ENCODE data around the gene CPNE5. TPM values are rescaled to one million over a fixed set of nuclear protein-coding genes. Genes with fewer than 3 reads are reported as not detected.

The CPNE5 gene
- total RNA-seq, 1 donor, result 0.18 TPM

DNA sequence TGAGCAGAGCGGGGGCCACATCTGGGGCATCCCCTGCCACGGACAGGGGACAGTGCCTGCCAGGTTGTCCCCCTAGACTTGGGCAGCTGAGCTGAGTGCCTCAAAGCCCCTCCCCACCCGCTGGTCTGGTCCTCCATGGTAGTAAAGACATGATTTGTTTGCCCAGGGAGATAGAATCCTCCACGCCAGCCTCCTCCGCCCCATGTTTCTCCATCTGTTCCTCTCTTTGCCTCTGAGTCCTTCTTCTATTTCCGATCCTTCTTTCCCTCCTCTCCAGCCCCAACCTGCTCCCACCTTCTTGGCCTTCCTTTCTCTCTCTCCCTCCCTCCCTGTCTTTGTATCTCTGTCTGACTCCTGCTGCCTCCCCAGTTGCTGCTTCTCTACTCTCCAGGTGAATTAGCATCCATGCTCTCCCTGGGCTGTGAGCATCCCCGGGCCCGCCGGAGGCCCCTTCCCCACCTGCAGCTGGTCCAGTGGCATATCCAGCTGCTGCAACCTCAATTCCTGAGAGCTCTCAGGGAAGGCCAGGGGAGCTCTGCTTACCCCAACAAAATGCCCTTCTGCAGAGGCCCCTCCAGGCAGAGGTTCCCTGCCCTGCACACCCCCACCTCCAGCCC is 45.8 kb downstream of the CPNE5 start:
- no peak overlapping the region for H3K4me3 ChIP-seq (ENCODE audit: low read depth, low read length)
- TF ChIP-seq, protein P1, sequence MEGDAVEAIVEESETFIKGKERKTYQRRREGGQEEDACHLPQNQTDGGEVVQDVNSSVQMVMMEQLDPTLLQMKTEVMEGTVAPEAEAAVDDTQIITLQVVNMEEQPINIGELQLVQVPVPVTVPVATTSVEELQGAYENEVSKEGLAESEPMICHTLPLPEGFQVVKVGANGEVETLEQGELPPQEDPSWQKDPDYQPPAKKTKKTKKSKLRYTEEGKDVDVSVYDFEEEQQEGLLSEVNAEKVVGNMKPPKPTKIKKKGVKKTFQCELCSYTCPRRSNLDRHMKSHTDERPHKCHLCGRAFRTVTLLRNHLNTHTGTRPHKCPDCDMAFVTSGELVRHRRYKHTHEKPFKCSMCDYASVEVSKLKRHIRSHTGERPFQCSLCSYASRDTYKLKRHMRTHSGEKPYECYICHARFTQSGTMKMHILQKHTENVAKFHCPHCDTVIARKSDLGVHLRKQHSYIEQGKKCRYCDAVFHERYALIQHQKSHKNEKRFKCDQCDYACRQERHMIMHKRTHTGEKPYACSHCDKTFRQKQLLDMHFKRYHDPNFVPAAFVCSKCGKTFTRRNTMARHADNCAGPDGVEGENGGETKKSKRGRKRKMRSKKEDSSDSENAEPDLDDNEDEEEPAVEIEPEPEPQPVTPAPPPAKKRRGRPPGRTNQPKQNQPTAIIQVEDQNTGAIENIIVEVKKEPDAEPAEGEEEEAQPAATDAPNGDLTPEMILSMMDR (IDR thresholded peaks at IDR 0.05; ENCODE audit: insufficient read depth, low read length), result no peak
- no peak for DNase-seq (ENCODE audit: low read depth)

DNA sequence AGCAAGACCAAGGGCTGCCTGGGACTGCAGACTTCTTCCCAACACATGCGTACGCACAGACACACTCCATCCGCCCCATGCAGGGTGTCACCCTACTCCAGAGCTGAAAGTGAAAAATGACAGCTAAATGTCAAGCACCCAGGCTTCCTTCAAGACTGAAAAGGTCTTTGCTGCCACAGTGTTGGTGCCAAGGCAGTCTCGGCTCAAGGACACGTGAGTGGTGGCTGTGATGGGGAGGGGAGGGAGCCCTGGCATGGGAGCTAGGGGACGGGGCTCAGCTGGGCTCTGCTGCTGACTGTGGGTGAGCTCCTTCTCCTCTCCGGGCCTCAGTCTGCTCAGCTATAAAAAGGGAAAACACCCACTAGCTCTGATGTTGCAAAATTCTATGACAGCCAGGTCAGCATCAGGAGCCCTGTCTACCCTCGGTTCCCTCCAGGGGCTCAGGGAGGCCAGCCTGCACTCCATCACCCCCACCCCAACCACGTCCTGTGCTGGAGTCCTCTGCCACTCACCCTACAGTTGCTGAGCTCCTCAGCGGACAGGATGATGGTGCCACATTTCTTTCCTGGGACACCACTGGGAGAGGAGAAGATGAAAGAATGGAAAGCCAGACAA is 47.6 kb downstream of the CPNE5 start:
- no peak overlapping the region for H3K4me3 ChIP-seq (ENCODE audit: low read depth, low read length)
- TF ChIP-seq, protein P1 (IDR thresholded peaks at IDR 0.05; ENCODE audit: insufficient read depth, low read length), result no peak
- no peak for DNase-seq (ENCODE audit: low read depth)

DNA sequence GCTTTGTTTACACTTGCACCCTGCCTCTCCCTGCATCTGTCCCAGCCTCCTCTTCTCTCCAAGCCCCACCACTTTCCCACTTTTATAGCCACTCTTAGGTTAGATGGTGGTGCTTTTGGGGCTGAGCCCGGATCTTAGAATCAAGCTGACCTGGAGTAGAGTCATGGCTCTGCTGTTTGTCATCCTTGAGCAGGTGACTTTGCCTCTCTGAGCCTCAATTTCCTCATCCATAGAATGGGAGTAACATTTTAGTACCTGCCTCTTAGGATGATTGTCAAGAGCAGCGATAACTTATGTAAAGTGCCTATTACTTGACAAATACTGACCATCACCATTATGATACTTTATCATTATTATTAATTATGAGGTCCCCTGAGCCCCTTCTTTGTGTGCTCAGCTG is 48.2 kb downstream of the CPNE5 start:
- DNase-seq (ENCODE audit: low read depth), result no peak
- TF ChIP-seq, protein P1 (IDR thresholded peaks at IDR 0.05; ENCODE audit: insufficient read depth, low read length), result no peak
- H3K4me3 ChIP-seq (ENCODE audit: low read depth, low read length), result no peak overlapping the region

DNA sequence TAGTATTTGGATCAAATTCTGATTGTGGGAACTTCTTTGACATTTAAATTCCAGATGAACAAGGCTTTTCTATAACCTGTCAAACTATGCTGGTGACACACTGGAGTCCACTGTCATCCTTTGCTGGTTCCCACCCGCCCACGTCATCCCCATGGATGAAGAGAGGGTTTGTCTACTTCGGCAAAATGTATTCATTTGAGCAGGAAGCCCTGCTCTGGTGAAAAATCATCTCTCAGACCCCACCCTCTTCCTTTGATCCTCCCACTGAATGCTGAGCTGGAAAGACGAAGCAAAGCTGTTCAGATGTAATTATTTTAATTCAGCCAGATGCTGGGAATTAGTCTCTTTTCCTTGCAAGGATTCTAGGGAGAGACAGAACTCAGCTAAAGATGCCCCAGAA is 50.5 kb downstream of the CPNE5 start:
- no peak overlapping the region for H3K4me3 ChIP-seq (ENCODE audit: low read depth, low read length)
- DNase-seq (ENCODE audit: low read depth), result no peak
- TF ChIP-seq, protein P1 (IDR thresholded peaks at IDR 0.05; ENCODE audit: insufficient read depth, low read length), result no peak

DNA sequence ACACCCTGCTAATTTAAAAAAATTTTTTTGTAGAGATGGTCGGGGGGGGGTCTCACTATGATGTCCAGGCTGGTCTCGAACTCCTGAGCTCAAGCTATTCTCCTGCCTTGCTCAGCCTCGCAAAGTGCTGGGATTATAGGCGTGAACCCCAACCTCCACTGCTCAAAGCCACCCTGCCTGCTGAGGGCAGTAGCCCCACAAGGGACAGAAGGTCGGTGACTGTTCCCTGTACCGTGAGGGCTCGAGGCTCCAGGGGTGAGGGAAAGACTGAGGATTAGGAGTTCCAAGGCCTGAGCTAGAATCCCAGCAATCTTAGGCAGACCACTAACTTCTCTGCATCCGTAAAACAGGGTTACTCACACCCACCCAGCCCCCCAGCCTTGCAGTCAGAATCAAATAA is 51.1 kb downstream of the CPNE5 start:
- no peak overlapping the region for H3K4me3 ChIP-seq (ENCODE audit: low read depth, low read length)
- TF ChIP-seq, protein P1 (IDR thresholded peaks at IDR 0.05; ENCODE audit: insufficient read depth, low read length), result no peak
- no peak for DNase-seq (ENCODE audit: low read depth)

DNA sequence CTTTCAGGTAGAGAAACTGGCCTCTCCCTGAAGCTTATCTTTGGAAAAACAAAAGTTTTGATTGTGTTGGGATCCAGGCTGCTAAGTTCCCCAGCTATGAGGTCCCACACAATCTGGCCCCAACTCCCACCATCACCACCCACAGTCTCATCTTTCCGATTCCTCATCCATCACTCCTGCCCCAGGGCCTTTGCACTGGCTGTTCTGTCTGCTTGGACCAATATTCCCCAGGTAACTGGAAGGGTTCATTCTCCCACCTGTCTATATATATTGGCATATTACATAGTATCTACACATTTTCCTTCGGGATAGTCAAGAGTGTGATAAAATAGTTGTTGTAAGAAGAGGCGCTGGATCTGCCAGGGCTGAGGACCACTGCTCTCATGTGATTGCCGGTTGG is 52.0 kb downstream of the CPNE5 start:
- no peak for DNase-seq (ENCODE audit: low read depth)
- TF ChIP-seq, protein P1 (IDR thresholded peaks at IDR 0.05; ENCODE audit: insufficient read depth, low read length), result no peak
- no peak overlapping the region for H3K4me3 ChIP-seq (ENCODE audit: low read depth, low read length)

All from fibroblast of the aortic adventitia (primary cell).